ENCODE data around the gene RMND5B. TPM values are rescaled to one million over a fixed set of nuclear protein-coding genes. Genes with fewer than 3 reads are reported as not detected.
A peak's percentile ranks its signal among the peaks of the same experiment; 100 is the strongest.

The RMND5B gene
- total RNA-seq, 1 donor from 2014 or later = 44.7 TPM

DNA sequence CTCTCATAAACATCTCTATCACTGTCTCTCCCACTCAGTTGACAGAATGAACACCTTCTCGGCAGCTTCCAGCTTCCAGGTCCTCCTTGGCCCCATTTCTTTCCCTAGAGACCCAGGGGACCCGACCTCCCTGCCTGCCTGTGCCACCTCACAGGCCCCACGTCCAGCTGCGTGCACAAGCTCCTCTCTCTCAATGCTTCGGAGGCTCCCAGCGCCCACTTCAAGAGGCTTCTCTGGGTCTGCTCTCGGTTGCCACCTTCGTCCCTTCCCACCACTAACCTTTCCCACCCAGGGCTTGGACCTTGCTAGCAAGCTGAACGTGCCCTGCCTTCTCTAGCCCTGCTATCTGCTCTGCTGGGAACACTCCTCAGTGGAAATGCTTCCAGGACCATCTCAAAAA is 20.3 kb upstream of the RMND5B start:
- Histone ChIP-seq H3K4me3 (no peak overlapping the region), H3K27me3 (peaks cover 17% of the 10 kb centered on the region), H3K4me1 (peaks cover 22% of the 10 kb centered on the region), H3K27ac (no peak overlapping the region), H3K9me3 (no peaks in the 10 kb centered on the region), H3K36me3 (no peaks in the 10 kb centered on the region)
- intact Hi-C loops (cut with DNase I) = no loop called here
- DNase-seq = no peak
- no peak for ATAC-seq
- TF ChIP-seq, protein P1, sequence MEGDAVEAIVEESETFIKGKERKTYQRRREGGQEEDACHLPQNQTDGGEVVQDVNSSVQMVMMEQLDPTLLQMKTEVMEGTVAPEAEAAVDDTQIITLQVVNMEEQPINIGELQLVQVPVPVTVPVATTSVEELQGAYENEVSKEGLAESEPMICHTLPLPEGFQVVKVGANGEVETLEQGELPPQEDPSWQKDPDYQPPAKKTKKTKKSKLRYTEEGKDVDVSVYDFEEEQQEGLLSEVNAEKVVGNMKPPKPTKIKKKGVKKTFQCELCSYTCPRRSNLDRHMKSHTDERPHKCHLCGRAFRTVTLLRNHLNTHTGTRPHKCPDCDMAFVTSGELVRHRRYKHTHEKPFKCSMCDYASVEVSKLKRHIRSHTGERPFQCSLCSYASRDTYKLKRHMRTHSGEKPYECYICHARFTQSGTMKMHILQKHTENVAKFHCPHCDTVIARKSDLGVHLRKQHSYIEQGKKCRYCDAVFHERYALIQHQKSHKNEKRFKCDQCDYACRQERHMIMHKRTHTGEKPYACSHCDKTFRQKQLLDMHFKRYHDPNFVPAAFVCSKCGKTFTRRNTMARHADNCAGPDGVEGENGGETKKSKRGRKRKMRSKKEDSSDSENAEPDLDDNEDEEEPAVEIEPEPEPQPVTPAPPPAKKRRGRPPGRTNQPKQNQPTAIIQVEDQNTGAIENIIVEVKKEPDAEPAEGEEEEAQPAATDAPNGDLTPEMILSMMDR (IDR thresholded peaks at IDR 0.05) = no peak

- DNase-seq = no peak
- no peak overlapping the region for H3K4me3 ChIP-seq
- H3K27me3 ChIP-seq = peaks cover 29% of the 10 kb centered on the region
- peaks cover 25% of the 10 kb centered on the region for H3K4me1 ChIP-seq
- H3K36me3 ChIP-seq = no peaks in the 10 kb centered on the region
- H3K9me3 ChIP-seq = no peaks in the 10 kb centered on the region
- intact Hi-C loops (cut with DNase I) = loop anchor here (2.0 kb wide), 1 partner anchor 57 kb away; no protein-coding TSS in a partner anchor
- TF ChIP-seq, protein P1 (IDR thresholded peaks at IDR 0.05) = no peak
- no peak for ATAC-seq
- H3K27ac ChIP-seq = no peak overlapping the region
These were observed 18.9 kb upstream of the RMND5B start for GRCh38 chr5:178111925-178112324.

DNA sequence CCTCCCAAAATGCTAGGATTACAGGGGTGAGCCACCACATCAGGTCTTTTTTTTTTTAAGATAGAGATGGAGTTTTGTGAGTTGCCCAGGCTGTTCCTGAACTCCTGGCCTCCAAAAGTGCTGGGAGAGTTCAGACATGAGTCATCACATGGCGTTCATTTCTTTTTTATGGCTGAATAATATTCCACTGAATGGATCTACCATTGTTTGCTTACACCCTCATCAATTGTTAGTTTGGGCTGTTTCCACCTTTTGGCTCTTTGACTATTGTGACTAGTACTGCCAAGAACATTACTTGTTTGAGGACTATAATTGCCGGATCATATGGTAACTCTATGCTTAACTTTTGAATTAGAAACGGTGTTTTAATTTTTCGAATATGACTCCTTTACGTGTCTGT is 18.3 kb upstream of the RMND5B start:
- no peak for ATAC-seq
- intact Hi-C loops (cut with DNase I) = loop anchor here (2.0 kb wide), 1 partner anchor 56 kb away; no protein-coding TSS in a partner anchor
- Histone ChIP-seq H3K4me1 (peaks cover 27% of the 10 kb centered on the region), H3K36me3 (no peaks in the 10 kb centered on the region), H3K27me3 (peaks cover 34% of the 10 kb centered on the region), H3K9me3 (no peaks in the 10 kb centered on the region), H3K27ac (no peak overlapping the region), H3K4me3 (no peak overlapping the region)
- no peak for DNase-seq
- TF ChIP-seq, protein P1 (IDR thresholded peaks at IDR 0.05) = no peak

- H3K4me3 ChIP-seq = peak within 1 kb of the TSS; percentile 57
- no peaks in the 10 kb centered on the region for H3K36me3 ChIP-seq
- H3K4me1 ChIP-seq = peaks cover 27% of the 10 kb centered on the region
- ATAC-seq (peak; percentile 89), DNase-seq (peak; percentile 87)
- TF ChIP-seq, protein P1 (IDR thresholded peaks at IDR 0.05) = no peak
- intact Hi-C loops (cut with DNase I) = loop anchor here (2.0 kb wide), 1 partner anchor 56 kb away; no protein-coding TSS in a partner anchor
- H3K27ac ChIP-seq = peak within 1 kb of the TSS; percentile 42
- no peaks in the 10 kb centered on the region for H3K9me3 ChIP-seq
- H3K27me3 ChIP-seq = peaks cover 34% of the 10 kb centered on the region
These were observed 17.6 kb upstream of the RMND5B start, which contains the start of gene N4BP3 for GRCh38 chr5:178113141-178113787. TSS of gene N4BP3 (plus strand) at chr5:178113532. CDS start at chr5:178119584, 6,052 bp downstream.

DNA sequence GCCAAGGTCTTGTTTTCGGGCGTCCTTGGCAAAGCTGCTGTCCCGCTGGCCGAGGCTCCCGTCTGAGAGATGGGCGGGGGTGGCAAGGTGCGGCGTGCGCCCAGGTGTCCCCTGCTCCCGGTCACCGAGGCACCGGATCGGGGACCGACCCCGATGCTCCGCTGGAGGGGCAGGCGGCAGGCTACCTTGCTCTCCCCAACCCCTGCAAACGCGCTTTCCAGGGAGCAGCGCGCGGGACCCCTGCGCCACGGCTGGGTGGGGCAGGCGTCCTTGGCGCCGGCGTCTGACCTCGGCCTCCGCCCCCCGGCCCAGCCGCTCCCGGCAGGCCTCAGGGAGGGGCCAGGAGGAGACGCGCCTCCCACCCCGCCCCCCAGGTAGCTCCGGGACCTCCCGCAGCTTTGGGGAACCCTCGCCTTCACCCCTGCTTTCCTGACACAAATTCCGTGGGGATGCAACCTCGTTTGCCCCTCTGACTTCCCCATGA is 16.9 kb upstream of the RMND5B start:
- TF ChIP-seq, protein P1 (IDR thresholded peaks at IDR 0.05) = no peak
- DNase-seq (no peak), ATAC-seq (no peak)
- intact Hi-C loops (cut with DNase I) = loop anchor here (2.0 kb wide), 1 partner anchor 55 kb away; no protein-coding TSS in a partner anchor
- peaks cover 34% of the 10 kb centered on the region for H3K27me3 ChIP-seq
- H3K27ac ChIP-seq = peak overlapping the region; percentile 42
- peaks cover 23% of the 10 kb centered on the region for H3K4me1 ChIP-seq
- H3K36me3 ChIP-seq = no peaks in the 10 kb centered on the region
- no peaks in the 10 kb centered on the region for H3K9me3 ChIP-seq
- peak overlapping the region; percentile 57 for H3K4me3 ChIP-seq

All from upper lobe of right lung (tissue), 1 donor.